SK-N-SH treated with all-trans-retinoic acid at 6 μM for 48 hours (cell line): ENCODE measurements around the gene EXOC8.

Source experiments
- ATAC-seq: fragments of 200-7000 bp; cut with Tn5 transposase; 3 replicates; pipeline ENCODE4 v1.9.1; 2020; ENCODE audit warnings: mild to moderate bottlenecking, moderate library complexity
- ARNTL ChIP-seq: fragments of 450-650 bp; formaldehyde crosslinking; IDR thresholded peaks from 2 replicates; pipeline ENCODE4 v1.5.0; 2020; ENCODE audit warnings: low read depth, mild to moderate bottlenecking, moderate library complexity, borderline replicate concordance
- BACH2 ChIP-seq: fragments of 250-450 bp; sonication (Bioruptor Pico); IDR thresholded peaks from 2 replicates; pipeline ENCODE4 v1.9.0; 2021; ENCODE audit warnings: mild to moderate bottlenecking, borderline replicate concordance
- CSDC2 ChIP-seq: fragments of 250-450 bp; sonication (Bioruptor Pico); IDR thresholded peaks from 2 replicates; pipeline ENCODE4 v1.5.0; 2020; ENCODE audit warnings: mild to moderate bottlenecking, moderate library complexity
- CSRNP3 ChIP-seq: fragments of 250-450 bp; sonication (Bioruptor Pico); IDR thresholded peaks from 2 replicates; pipeline ENCODE4 v1.5.1; 2021; ENCODE audit warnings: mild to moderate bottlenecking, moderate library complexity
- ESRRG ChIP-seq: fragments of 250-450 bp; sonication (Bioruptor Pico); IDR thresholded peaks from 2 replicates; pipeline ENCODE4 v1.6.1; 2021; ENCODE audit warnings: mild to moderate bottlenecking
- ISL1 ChIP-seq: fragments of 250-450 bp; sonication (Bioruptor Pico); IDR thresholded peaks from 2 replicates; pipeline ENCODE4 v2.1.2; 2022; ENCODE audit warnings: mild to moderate bottlenecking, moderate library complexity
- OSR1 ChIP-seq: fragments of 250-450 bp; sonication (Bioruptor Pico); IDR thresholded peaks from 2 replicates; pipeline ENCODE4 v1.8.0; 2022; ENCODE audit warnings: moderate library complexity, mild to moderate bottlenecking, inconsistent platforms
- PATZ1 ChIP-seq: fragments of 250-450 bp; sonication (Bioruptor Pico); IDR thresholded peaks from 2 replicates; pipeline ENCODE4 v1.8.0; 2020; ENCODE audit warnings: mild to moderate bottlenecking, moderate library complexity, borderline replicate concordance
- POU6F1 ChIP-seq: fragments of 250-450 bp; sonication (Bioruptor Pico); IDR thresholded peaks from 2 replicates; pipeline ENCODE4 v1.8.0; 2021; ENCODE audit warnings: low read depth, mild to moderate bottlenecking, moderate library complexity, borderline replicate concordance
- RARB ChIP-seq: fragments of 250-450 bp; sonication (Bioruptor Pico); IDR thresholded peaks from 2 replicates; pipeline ENCODE4 v1.8.0; 2021; ENCODE audit warnings: mild to moderate bottlenecking, moderate library complexity
- TCF4 ChIP-seq: fragments of 250-450 bp; sonication (Bioruptor Pico); IDR thresholded peaks from 2 replicates; pipeline ENCODE4 v1.8.0; 2021; ENCODE audit warnings: mild to moderate bottlenecking, moderate library complexity, borderline replicate concordance
- TOX ChIP-seq: fragments of 250-450 bp; sonication (Bioruptor Pico); IDR thresholded peaks from 2 replicates; pipeline ENCODE4 v1.8.0; 2021; ENCODE audit warnings: mild to moderate bottlenecking, moderate library complexity, borderline replicate concordance
- TSHZ2 ChIP-seq: fragments of 250-450 bp; sonication (Bioruptor Pico); IDR thresholded peaks from 2 replicates; pipeline ENCODE4 v1.5.0; 2020; ENCODE audit warnings: mild to moderate bottlenecking, moderate library complexity
- ZC3H10 ChIP-seq: fragments of 250-450 bp; sonication (Bioruptor Pico); IDR thresholded peaks from 2 replicates; pipeline ENCODE4 v1.5.1; 2021; ENCODE audit warnings: mild to moderate bottlenecking, moderate library complexity
- ZFP30 ChIP-seq: fragments of 450-650 bp; formaldehyde crosslinking; IDR thresholded peaks from 2 replicates; pipeline ENCODE4 v1.5.0; 2022; ENCODE audit warnings: mild to moderate bottlenecking, moderate library complexity
- ZNF565 ChIP-seq: fragments of 450-650 bp; formaldehyde crosslinking; conservative IDR thresholded peaks from 2 replicates; pipeline ENCODE4 v1.5.0; 2020; ENCODE audit warnings: low read depth, mild to moderate bottlenecking, moderate library complexity
- ZNF70 ChIP-seq: fragments of 450-650 bp; formaldehyde crosslinking; IDR thresholded peaks from 2 replicates; pipeline ENCODE4 v1.5.0; 2020; ENCODE audit warnings: mild to moderate bottlenecking, moderate library complexity

EXOC8 gene

GRCh38 chr1:231313661-231314060 lies 24.0 kb downstream of the EXOC8 start (continued):
- TF ChIP-seq TSHZ2 (CRISPR knock-in tag) (no peak), ZNF70 (CRISPR knock-in tag) (no peak), ESRRG (no peak)

- no peak for ATAC-seq
- TF ChIP-seq BACH2 (CRISPR knock-in tag) (no peak), TSHZ2 (CRISPR knock-in tag) (no peak), ZFP30 (CRISPR knock-in tag) (no peak), POU6F1 (CRISPR knock-in tag) (no peak), TCF4 (CRISPR knock-in tag) (no peak), PATZ1 (CRISPR knock-in tag) (no peak), ZC3H10 (CRISPR knock-in tag) (no peak), OSR1 (CRISPR knock-in tag) (no peak)
Measured at GRCh38 chr1:231312432-231312788, 25.2 kb downstream of the EXOC8 start.

- no peak for ATAC-seq
- TF ChIP-seq CSDC2 (CRISPR knock-in tag), result no peak
- TF ChIP-seq RARB (CRISPR knock-in tag), result no peak
- TF ChIP-seq TSHZ2 (CRISPR knock-in tag), result no peak
- no peak for TF ChIP-seq ZFP30 (CRISPR knock-in tag)
- TF ChIP-seq ISL1, result no peak
Measured at GRCh38 chr1:231311720-231312431, 25.8 kb downstream of the EXOC8 start.

- ATAC-seq, result no peak
- TF ChIP-seq OSR1 (CRISPR knock-in tag) (no peak), PATZ1 (CRISPR knock-in tag) (no peak), ARNTL (CRISPR knock-in tag) (no peak), RARB (CRISPR knock-in tag) (no peak), CSRNP3 (no peak), CSDC2 (CRISPR knock-in tag) (no peak), ZNF565 (CRISPR knock-in tag) (no peak), ZNF70 (CRISPR knock-in tag) (no peak), TOX (no peak)
Measured at GRCh38 chr1:231310391-231310934, 27.2 kb downstream of the EXOC8 start.
